ENCODE measurements around the gene BRD9.
"Not testable (repeated sequence)": the region's sequence is repeated elsewhere in the genome, so short reads cannot be mapped to it uniquely, and the experiment has no call there.

BRD9 gene

DNA sequence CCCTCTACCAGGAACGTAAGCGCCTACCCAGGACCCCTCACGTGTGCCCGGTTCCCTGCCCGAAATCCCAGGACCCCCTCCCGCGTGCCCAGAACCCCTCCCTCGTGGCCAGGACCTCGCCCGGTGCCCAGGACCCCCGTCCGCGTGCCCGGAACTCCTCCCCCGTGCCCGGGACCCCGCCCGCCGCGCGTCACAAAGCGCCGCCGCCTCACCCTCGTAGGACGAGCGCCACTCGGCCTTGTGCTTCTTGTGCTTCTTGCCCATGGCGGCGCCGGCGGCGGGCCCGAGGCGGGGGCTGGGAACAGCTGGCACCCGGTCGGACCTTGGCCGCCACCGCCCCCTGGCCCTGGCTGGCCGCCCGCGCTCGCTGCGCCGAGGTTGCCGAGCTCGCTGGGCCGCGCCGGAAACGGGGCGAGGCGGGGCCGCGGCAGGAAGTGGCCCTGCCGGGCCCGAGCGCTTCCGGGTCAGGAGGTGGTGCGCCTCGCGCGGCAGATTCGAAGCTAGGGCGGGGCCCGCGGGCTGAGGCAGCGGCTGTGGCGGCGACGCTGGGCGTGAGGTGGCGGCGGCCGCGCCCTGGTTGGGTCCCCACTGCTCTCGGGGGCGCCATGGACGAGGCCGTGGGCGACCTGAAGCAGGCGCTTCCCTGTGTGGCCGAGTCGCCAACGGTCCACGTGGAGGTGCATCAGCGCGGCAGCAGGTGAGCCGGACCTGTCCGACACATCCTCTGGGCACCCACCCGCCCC lies at the start of gene BRD9, which contains the start of gene TRIP13:
BRD9 (minus strand) TSS at position 408 of the 743 bp plus-strand sequence; CDS start at position 264, 144 bp downstream.
TRIP13 (plus strand) TSS at position 491 of the 743 bp plus-strand sequence; CDS start at position 606, 115 bp downstream.
- peak; percentile 88 for DNase-seq

DNA sequence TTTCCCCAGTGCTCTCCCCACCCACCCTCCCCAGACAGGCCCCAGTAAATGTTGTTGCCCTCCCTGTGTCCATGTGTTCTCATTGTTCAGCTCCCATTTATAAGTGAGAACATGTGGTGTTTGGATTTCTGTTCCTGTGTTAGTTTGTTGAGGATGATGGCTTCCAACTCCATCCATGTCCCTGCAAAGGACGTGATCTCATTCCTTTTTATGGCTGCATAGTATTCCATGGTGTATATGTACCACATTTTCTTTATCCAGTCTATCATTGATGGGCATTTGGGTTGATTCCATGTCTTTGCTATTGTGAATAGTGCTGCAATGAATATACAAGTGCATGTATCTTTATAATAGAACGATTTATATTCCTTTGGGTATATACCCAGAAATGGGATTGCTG lies 48.1 kb upstream of the BRD9 start:
- DNase-seq = not testable (repeated sequence)

DNA sequence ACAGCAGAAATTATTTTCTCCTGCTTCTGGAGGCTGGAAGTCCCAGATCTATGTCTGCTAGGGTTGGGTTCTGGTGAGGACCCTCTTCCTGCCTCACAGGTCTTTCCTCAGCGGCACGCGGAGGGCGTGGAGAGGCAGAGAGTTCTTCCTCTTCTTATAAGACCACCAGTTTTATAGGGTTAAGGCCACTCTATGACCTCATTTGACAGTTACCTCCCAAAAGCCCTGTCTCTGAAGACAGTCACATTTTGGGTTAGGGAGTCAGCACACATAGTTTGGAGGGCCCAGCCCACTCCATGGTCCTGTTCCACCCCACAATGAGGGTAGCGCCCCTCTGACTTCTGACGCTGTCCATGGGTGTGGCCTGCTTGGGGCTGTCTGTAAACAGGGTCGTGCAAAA lies 46.8 kb upstream of the BRD9 start:
- no peak for DNase-seq

DNA sequence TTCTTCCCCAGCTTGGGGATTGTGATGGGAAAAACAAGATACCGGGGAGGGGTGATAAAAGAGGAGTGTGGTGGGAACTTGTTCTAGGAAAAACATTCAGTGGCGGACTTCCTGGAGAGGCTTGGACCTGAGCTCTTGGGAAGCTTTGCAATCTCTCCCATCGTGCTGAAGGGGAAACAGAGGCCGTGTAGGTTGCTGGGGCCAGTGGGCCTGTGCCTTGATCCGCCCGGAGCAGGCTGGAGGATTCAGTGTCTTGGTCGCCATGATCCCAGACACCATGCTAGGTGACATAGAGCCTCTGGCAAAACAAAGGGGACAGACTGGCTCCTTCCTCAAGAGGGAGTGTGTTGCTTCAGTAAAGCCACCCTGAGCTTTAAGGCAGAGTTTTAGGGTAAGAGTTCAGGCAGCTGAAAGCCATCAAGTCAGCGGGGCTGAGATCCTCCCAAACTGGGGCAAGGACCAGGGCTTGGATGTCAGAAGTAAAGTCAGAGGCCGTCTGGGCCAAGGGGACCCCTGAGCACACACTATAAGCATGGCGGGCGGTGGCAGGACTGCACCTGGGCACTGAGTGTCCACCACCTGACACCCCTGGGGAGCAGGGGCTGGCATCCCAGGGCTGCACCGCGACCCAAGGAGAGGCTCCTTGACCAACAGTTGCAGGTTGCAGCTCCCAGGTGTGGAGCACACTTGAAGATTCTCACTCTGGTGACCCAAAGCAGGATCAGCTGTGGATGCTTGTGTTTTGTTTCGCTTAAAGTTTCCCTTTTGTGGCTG lies 44.7 kb upstream of the BRD9 start:
- no peak for DNase-seq

DNA sequence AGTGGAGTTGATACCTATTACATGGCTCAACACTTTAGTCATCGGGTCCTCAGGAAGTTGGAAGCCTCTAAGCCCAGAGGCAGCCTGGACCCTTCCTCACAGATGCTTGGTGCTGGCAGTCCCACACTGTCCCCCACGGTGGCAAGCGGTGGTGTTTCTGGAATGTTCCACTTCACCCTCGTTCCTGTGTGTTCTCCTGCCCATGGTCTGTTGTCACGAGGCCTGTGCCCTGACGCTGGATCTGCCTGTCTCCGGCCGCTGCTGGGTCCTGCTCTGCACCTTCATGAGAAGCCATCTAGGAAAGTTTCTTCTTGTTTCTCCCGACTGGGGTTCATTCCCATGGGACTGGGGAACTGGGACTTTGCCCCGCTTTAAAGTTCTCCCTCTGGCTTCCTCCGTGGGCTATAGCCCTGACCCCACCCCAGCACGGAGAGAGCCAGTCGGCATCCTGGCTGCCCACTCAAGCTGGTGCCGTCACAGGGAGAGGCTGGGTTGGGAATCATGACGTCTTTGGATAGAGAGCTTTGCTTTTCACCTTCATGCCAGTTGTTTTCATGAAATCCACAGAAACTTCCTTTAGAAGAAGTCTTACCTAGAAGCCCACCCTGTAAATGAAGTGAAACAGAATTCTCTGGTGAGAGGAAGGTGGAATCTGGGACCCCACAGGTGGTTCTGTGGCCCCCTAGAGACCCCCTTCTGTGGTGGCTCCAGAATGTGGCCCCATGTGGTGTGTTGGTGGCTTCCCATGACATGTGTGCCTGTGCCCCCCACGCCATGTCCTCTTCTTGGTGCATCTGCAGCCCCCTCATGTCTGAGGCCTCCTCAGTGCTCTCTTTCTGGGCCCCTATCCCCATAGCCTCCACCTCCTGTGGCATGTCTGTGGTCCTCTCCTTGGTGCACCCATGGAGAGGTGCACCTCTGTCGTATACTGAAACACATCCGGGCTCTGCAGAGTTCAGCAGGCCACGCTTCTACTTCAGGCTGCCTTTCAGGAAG lies 43.8 kb upstream of the BRD9 start:
- DNase-seq = no peak

DNA sequence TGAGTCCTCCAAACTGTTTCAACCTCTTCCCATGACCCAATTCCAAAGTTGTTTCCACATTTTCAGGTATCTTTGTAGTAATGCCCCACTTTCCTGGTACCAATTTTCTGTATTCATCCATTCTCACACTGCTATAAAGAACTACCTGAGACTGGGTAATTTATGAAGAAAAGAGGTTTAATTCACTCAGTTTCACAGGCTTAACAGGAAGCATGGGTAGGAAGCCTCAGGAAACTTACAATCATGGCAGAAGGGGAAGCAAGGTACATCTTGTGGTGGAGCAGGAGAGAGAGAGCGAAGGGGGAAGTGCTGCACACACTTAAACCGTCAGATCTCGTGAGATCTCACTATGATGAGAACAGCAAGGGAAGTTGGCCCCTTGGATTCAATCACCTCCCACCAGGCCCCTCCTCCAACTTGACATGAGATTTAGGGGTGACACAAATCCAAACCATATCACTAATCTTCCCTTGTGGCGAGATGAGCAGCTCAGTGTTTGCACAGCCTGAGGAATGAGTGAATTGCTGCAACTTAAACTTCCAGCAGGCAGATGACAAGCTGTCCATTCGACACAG lies 43.0 kb upstream of the BRD9 start:
- no peak for DNase-seq

DNA sequence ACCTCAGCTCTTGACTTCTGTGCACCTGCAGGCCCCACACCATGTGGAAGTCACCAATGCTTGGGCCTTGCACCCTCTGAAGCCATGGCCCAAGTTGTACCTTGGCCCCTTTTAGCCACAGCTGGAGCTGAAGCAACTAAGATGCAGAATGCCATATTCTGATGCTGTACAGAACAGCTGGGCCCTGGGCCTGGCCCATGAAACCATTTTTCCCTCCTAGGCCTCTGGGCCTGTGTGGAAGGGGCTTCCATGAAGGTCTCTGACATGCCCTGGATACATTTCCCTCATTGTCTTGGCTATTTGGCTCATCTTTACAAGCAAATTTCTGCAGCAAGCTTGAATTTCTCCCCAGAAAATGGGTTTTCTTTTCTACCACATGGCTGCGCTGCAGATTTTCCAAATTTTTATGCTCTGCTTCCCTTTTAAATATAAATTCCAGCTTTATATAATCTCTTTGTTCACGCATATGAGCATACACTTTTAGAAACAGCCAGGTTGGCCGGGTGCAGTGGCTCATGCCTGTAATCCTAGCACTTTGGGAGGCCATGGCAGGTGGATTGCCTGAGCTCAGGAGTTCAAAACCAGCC lies 41.9 kb upstream of the BRD9 start:
- not testable (repeated sequence) for DNase-seq

DNA sequence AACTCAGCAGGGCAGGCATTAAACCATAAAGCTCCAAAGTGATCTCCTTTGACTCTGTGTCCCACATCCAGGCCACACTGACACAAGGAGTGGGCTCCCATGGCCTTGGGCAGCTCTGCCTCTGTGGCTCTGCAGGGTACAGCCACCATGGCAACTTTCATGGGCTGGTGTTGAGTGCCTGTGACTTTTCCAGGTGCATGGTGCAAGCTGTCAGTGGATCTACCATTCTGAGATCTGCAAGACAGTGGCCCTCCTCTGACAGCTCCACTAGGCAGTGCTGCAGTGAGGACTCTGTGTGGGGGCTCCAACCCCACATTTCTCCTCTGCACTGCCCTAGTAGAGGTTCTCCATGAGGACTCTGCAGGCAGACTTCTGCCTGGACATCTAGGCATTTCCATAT lies 41.4 kb upstream of the BRD9 start:
- DNase-seq = not testable (repeated sequence)

DNA sequence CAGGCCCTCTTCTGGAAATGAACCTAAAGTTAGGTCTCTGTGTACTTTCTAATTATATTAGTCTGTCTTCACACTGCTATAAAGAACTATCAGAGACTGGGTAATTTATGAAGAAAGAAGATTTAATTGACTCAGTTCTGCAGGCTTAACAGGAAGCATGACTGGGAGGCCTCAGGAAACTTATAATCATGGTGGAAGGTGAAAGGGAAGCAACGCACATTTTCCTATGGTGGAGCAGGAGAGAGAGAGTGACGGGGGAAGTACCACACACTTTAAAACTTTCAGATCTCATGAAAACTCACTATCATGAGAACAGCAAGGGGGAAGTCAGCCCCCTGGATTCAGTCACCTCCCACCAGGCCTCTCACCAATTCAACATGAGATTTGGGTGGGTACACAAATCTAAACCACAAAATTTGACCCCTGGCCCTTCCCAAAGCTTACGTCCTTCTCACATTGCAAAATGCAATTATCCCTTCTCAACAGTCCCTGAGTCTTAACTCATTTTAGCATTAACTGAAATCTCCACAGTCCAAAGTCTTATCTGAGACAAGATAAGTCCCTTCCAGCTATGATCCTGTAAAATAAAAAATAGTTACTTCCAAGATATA lies 40.8 kb upstream of the BRD9 start:
- no peak for DNase-seq

DNA sequence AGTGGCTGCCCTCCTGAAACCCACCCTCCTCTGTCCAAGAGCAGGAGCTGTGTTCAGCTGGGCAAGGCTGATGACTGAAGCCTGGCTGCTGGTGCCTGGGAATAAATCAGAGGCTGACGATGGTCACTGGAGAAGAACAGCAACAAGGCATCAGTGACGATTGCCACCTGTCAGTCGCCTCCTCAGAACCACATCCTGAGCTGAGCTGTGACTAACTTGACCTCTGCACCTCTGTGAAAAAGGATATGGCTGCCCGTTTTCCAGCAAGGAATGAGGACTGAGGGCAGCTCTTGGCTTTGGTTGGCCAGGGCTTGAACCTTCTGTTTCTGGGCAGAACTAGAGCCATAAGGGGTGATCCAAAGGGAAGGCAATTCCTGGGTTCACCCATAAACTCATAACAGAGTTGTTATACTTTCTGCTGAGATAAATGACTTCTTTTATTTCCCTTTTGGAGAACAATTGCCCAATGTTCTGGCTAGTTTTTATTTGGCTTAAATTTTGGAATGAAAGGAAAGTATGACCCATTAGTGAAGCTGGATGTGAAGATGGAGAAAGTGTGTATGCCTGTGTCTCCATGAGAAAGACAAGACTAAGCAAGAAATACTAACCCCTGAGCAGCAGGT lies 40.1 kb upstream of the BRD9 start:
- no peak for DNase-seq

DNA sequence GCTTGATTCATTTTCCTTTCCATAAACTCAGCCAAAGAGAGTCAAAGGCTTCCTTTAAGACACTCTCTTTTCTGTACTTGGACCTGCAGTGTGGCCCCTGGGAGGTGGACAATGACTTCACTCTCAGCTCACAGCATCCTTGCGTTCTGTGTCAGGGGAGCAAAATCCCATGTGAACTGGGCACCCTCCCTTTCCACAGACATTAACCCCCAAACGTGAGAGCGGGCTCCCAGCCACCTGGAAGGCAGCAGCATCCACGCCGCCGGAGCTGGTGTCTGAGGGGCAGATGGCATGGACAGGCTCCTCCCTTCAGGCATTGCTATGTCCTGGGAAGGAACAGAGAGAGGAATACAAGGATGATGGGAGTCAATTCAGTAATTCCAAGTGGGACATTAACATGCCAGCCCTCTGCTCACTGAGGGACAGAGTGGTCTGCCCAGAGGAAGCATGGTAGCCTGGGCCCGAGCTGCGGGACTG lies 39.6 kb upstream of the BRD9 start:
- DNase-seq = no peak

DNA sequence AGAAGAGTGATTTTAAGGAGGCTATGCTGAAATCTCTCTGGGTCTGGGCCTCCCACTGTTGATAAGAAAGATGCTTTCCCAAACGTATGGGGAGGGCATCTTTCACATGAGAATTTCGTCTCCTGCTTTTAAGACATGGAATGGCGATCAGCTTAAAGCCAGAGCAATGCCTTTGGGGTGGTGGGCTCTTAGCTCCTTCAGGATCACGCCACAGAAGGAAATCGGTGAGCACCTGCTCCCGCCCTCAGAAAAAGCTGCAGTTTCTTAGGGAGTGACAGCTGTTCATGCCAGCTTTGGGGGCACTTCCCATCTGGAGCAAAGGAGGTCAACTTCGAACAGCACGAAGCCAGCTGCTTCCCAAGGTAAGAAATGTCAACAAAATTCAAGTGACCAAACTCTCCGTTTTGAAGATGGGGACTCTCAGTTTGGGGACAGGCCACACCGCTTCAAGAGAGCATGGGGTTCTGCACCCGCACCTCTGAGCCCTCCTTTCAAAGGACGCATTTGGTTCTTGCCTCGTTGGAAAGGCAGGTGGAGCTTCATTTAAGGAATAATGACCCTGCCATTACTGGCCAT lies 39.1 kb upstream of the BRD9 start:
- DNase-seq = no peak

DNA sequence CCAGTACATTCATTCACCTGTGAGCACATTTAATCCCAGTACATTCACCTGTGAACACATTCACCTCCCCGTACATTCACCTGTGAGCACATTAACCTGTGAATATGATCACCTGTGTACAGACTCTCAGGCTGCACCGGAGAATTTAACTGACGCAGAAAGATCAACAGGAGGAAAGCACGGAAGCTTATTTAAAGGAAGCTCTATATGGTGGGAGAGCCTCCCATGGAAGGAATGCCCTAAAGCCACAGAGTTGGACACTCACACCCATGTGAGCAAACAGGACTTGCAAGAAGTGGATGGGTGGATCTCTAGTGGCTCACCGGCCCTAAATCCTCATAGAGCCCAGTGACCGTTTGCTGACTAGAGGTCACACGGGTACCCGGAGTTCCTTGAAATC lies 38.3 kb upstream of the BRD9 start:
- no peak for DNase-seq

DNA sequence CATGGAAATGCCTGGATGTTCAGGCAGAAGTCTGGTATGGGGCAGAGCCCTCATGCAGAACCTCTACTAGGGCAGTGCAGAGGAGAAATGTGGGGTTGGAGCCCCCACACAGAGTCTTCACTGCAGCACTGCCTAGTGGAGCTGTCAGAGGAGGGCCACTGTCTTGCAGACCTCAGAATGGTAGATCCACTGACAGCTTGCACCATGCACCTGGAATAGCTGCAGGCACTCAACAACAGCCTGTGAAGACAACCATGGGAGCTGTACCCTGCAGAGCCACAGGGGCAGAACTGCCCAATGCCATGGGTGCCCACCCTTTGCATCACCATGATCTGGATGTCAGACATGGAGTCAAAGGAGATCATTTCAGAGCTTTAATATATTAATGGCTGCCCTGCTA lies 37.0 kb upstream of the BRD9 start:
- no peak for DNase-seq

DNA sequence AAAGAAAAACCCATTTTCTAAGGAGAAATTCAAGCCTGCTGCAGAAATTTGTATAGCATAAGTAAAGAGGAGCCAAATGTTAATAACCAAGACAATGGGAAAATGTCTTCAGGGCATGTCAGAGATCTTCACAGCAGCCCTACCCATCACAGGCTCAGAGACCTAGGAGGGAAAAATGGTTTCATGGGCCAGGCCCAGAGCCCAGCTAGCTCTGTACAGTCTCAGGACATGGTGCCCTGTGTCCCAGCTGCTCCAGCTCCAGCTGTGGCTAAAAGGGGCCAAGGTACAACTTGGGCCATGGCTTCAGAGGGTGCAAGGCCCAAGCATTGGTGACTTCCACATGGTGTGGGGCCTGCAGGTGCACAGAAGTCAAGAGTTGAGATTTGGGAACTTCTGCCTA lies 36.6 kb upstream of the BRD9 start:
- DNase-seq = not testable (repeated sequence)

DNA sequence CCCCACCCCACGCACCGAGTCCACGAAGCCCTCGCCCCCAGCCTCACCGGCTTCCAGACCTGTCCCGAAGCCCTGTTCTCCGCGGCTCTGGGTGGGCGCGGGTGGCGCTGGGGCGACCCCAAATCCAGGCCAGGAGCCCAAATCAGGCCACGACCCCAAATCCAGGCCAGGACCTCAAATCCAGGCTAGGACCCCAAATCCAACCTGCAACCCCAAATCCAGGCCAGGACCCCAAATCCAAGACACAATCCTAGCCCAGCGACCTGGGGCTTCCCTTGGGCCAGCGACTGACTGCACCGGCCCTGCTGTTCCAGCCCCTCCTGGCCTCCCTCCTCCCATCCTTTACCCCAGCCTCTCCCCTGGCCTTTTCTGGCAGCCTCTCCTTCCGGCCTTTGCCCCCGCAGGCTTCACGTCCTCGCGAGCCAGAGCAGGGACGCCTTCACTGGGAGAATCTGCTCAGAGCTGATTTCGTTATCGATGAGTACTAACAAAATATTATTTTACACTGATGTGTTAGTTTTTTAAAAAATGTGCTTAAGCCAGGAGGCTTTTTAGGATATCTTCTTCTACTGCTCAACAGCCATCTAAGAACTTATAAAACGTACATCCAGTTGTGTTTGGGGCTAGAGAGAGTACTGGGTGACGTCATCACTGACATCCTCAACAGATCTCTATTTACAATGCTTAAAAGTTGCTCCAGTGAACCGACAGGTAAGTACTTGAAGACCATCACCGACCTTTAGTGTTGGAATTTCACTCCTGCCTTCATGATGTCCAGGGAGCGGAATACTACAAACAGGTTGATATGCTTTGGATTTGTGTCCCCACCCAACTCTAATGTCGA lies 34.8 kb upstream of the BRD9 start:
- DNase-seq = no peak

DNA sequence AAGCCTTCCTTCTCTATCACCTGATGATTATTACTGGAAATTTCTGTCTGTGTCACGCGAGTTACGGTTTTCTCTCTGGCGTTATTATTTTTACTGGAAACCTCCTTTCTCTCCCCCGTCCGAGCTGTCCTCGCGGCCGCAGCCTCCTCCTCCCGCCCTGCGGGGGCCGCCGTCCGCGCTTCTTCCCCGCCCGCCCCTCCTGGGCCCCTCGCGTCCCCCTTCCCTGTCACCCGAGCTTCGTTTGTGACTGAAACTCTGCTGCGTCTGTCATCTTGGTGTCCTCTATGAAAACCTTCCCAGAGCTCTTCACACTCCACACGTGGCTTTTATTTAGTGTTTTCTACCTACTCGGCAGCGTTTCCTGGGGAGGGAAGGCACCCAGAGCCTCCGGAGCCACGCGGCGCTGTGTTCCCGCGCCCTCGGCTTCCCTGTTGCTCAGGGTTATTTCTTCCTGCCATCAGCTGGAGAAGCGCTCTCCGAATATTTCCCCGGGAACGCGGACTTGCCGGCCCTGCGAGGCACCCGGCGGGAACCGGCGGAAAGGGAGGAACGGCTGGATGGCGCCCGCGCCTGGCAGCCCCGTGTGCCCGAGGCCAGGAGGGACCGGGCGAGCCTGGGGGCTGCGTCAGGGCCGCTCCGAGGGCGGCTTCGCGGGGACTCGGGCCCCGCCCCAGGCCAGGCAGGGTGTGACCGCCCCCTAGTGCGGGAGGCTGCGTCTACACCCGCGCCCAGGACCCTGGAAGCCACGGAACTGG lies 34.0 kb upstream of the BRD9 start:
- DNase-seq = no peak

DNA sequence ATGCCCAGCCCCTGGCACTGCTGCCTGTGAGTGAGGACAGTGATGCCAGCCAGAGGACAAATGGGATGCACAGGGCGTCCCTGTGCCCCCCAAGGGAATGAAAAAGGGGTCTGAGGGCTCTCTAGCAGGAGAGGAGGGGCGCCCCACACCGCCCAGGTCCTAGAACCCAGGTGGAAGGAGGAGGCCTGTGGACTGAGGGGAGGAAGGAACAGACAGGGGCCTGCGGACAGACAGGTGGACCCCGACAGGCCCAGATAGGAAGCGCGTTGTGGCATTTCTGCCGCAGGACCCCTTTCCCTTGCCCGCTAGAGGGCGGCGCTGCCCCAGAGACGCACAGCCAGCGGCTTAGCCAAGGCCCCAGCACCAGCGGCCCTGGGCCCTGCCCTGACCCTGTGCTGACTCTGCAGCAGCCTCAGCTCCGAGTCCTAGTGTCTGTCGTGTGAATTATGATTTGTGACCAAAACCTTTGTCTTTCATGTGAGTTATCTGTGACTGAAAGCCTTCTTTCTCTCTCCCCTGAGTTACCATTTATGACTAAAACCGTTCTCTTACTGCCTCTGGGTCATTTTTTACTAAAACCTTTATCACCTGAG lies 30.8 kb upstream of the BRD9 start:
- DNase-seq = peak; percentile 70

All from activated CD4-positive, alpha-beta T cell treated with anti-CD3 and anti-CD28 coated beads, Interleukin-2, amount 50 U/mL, for 16 hours (primary cell).